HG02642 (cell line): ENCODE data around the gene PCYT2.

Source experiments
- ATAC-seq: cut with Tn5 transposase; IDR thresholded peaks from one replicate; pipeline ENCODE4 v1.9.1; 2021; ENCODE audit warnings: mild to moderate bottlenecking; ENCODE audit not compliant: unreplicated experiment, poor library complexity

The PCYT2 gene

GRCh38 chr17:81927653-81928543, 16.7 kb upstream of the PCYT2 start, which contains the start of gene MAFG:
Gene MAFG, minus strand, starts transcription at chr17:81927735. Its CDS starts 4,550 bp downstream, at chr17:81923185.
- peak; percentile 67 for ATAC-seq

DNA sequence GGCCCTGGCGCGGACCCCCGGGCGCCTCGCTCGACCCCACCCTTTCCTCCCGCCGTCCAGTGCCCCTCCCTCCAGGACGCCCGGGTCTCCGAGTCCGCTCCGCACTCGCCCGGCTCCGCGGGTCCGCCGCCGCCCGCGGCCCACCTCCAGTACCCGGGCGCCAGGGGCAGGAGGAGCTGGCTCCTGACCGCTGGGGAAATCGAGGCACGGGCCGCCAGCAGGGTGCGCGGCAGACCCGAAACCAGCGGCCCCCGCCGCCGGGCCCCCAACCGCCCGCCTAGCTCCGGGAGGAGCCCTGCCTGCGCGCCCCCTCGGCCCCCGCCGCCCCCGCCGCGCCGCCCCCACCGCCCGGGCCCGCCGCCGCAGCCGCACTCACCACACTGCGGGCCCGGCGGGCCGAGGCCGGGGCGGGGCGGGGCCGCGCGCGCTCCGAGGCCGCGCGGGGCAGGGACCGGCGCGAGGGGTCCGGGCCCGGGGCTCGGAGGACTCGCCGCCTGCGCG, 16.0 kb upstream of the PCYT2 start:
- peak; percentile 14 for ATAC-seq

- ATAC-seq: peak; percentile 30
Measured at GRCh38 chr17:81926451-81927151, 15.4 kb upstream of the PCYT2 start.

DNA sequence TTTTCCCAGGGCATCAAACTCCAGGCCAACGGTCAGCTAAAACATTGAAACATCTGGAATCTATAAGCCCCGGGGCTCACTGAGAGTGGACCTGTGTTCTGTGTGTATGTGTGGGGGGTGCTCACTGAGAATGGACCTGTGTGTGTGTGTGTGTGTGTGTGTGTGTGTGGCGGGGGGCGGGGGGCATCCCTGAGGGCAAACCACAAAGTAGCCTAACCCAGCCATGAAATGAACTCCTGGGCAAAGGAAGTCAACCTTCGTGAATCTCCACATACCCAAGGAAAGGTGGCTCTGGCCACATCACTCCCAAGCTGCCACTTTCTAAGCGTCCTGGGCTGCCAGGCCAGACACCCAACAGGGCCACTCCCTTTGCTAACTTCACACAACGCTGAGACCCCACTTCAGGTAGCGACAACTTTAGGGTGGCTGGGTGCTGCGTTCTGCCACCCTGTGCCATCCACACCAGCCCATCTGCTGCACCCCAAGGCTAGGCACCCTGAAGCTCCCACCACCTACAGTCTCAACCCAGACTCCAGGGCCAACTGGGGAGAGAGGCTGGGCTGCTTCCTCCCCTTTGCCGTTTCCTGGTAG, 14.8 kb upstream of the PCYT2 start:
- no peak for ATAC-seq

DNA sequence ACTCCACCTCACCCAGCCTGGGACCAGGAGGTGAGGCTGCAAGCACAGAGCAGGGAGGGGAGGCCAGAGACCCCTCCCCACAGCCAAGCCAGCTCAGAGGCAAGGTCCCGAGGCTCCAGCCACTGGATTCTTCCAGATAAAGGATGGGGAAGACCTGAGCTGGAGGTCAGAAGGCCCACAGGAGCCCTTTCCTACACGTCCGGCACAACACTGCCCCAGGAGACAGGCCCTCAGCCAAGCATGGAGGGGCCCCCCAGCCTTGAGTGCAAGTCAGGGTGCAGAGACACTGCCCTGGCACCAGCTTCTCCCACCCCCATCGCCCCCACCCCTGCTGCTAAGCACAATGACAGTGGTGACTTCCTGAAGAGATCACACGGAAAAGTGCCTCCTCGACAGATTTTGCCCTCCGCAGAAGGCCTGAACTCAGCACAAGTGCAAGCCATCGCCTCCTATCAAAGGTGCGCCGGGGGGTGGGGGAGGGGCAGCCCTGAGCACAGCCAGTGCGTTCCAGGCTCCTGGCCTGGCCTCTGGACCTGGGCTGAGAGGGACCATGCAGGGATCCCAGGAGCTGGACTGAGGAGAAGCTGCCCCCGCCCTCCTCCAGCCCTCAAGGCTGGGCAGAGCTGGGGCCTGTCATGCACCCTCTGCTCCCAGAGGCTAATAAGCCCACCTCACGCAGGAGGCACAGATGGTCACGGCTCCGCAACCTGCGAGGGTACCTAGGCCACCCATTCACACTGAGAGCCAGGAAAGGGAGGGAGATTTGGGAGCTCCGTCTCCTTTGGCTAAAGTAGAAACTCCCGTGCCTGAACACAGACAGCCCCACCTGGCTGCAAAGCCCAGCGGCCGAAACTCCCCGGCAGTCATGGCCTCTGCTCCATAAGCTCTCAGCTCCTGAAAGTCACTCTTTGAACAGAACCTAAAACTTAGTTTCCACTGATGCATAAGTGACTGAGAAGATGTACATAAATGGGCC, 13.6 kb upstream of the PCYT2 start:
- no peak for ATAC-seq

DNA sequence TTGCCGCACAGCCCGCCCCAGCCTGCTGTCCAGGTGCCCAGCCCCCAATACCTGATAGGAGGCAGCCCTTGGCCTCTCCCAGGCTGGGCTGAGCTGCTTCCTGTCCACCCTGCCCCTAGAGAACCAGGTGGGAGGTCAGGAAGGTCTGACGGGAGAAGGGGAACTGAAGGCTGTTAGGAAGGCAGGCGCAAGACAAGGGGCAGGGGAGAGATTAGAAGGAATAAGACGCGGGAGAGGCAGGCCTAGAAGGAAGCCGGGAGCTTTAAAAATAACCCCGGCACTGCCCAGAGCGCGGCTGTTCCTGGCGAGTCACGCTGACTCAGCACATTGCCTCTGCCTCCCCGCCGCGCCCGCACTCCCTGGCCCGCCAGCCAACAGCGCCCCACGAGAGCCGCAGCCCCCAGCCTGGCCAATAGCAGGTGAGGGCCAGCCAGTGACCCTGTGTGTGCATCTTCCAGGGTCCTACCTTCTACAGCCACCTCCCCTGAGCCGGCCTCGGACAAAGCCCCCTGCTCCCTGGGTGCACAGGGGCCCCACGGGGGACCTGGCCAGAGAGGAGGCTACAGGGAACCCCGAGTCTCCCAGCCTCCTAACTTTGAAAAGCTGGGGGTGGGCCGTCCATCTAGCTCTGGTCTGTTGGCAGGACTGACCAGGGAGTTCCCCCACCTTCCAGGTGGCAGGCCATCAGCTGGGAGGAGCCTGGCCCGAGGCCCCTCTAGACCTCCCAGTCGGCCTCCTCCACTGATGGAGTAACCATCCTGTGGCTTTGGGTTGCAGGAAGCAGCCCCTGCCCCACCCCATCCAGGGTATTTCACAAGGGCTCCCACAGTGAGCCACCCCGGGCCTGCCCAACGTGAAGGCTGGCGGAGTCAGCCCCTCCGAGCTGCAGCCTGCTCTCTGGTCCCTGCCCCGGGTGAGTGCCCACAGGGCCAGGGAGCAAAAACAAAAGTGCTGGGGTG, 12.4 kb upstream of the PCYT2 start:
- no peak for ATAC-seq

GRCh38 chr17:81922566-81923301, 11.5 kb upstream of the PCYT2 start:
- no peak for ATAC-seq

GRCh38 chr17:81921996-81922565, 10.9 kb upstream of the PCYT2 start:
- no peak for ATAC-seq

GRCh38 chr17:81921537-81921862, 10.3 kb upstream of the PCYT2 start:
- ATAC-seq: no peak

- no peak for ATAC-seq
Measured at GRCh38 chr17:81920612-81921536, 9.7 kb upstream of the PCYT2 start.

DNA sequence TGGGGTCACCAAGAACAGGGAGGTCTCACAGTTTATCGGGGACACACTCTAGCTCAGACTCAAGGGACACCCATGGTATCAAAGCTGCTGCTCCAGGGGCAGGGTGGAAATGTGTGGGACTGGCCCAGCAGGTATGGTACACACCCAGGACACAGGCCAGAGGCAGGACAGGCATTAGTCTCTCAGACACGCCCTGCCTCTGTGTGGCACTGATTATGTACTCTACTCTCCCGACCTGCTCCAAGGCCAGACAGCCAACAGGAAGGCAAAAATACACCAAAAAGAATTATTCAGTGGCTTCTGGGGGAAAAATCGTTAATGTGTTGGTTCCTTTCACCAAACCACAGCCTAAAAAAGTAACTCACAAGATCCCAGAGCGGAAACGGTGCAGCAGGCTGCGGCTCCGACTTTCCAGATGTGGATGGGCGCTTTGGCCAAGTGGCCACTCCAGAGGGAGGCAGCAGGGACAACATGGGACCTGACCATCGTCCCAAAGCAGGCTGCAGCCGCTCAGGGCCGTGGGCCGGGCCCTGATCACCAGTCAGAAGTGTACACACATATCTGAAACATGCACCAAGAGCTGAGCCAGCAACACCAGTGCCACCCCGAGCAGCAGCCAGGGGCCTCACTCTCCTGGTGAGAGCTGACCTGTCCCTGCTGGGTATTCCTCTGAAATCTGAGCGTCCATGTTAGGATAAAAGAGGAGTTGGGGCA, 7.8 kb upstream of the PCYT2 start:
- ATAC-seq: no peak

GRCh38 chr17:81918333-81918669, 7.1 kb upstream of the PCYT2 start:
- peak; percentile 14 for ATAC-seq

- ATAC-seq: peak; percentile 66
Measured at GRCh38 chr17:81917565-81918332, 6.5 kb upstream of the PCYT2 start, which contains the start of gene SIRT7. Gene SIRT7, minus strand, starts transcription at chr17:81918176. Its CDS starts 45 bp downstream, at chr17:81918131.

DNA sequence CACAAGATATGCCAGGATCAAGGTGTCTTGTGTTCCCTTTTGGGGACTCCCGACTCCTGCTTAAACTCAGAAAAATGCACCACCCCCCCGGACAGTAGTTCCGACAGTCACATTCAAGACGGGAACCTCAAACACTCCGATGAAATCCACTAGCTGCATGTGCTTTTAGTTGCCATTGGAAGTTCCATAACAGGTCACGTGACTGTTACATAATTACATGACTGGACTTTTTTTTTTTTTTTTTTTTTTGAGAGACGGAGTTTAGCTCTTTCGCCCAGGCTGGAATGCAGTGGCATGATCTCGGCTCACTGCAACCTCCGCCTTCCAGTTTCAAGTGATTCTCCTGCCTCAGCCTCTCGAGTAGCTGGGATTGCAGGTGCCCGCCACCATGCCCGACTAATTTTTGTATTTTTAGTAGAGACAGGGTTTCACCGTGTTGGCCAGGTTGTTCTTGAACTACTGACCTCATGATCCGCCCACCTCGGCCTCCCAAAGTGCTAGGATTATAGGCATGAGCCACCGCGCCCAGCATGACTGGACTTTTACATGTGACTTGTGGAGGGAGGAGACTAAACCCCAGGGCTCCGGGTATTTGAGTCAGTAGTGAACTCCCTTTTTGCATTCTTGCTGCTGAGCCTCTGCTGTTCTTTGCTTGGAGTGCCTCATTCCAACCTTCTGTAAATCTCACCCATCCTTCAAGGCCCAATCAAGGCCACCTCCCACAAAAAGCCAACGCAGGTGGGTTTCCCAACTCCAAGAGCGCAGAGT, 5.2 kb upstream of the PCYT2 start:
- no peak for ATAC-seq

DNA sequence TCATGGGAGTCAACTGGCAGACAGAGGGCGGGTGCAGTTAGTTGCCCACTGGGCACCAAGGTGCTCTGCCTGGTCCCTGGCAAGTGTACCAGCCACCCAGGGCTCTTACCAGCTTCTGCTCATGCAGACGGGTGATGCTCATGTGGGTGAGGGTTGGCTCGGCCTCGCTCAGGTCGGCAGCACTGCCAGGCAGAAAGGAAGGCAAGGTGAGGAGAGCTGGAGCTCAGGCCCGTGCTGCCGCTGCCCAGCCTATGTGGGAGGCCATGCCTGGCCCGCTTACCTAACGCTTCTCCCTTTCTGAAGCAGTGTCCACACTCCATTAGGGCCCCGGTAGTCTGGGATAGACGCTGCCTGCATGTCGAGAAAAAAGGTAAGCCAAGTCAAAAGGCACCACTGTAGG, 4.1 kb upstream of the PCYT2 start:
- ATAC-seq: no peak
